ENCODE data around the gene ZSCAN18.

GRCh38 chr19:58052256-58052655 lies 45.8 kb downstream of the ZSCAN18 start:
- TF ChIP-seq CTCF (conservative IDR thresholded peaks at IDR 0.05 in 1 of 2, IDR thresholded peaks at IDR 0.05 in 1 of 2; ENCODE audit: extremely low read depth in 1 of 2, insufficient read depth in 1 of 2, low read depth in 1 of 2, low read length in 2 of 2): no peak
- TF ChIP-seq EZH2 (IDR thresholded peaks at IDR 0.05; ENCODE audit: borderline replicate concordance, low read length): no peak

All from mammary epithelial cell (primary cell).